K562 (cell line): ENCODE results near the gene EPB41L3. TPM values are rescaled to one million over a fixed set of nuclear protein-coding genes. Genes with fewer than 3 reads are reported as not detected.

ENCODE experiments used
- ATF1 ChIP-seq, 2 experiments: fragments of 450-650 bp in 1 of 2; IDR thresholded peaks; 2 replicates each; pipeline ENCODE4 v1.6.1; 2016; ENCODE audit warnings: missing compliant biosample characterization in 1 of 2, missing genetic modification characterization in 1 of 2
- BACH1 ChIP-seq: fragments of 200-800 bp; sonication (Bioruptor generic); IDR thresholded peaks from 2 replicates; pipeline ENCODE4 v1.6.1; 2016; ENCODE audit warnings: missing genetic modification characterization, missing compliant biosample characterization
- BCL6 ChIP-seq: fragments of 250-450 bp; sonication (Bioruptor Pico); IDR thresholded peaks from 2 replicates; pipeline ENCODE4 v1.4.0; 2020
- BRD4 ChIP-seq: fragments of 200-600 bp; sonication (generic); IDR thresholded peaks from 2 replicates; pipeline ENCODE4 v1.6.1; 2017; ENCODE audit warnings: inconsistent platforms
- CTCF ChIP-seq, 3 experiments: IDR thresholded peaks in 2 of 3; conservative IDR thresholded peaks in 1 of 3; 2 replicates each; pipeline ENCODE4 v1.5.1; 2011 to 2012; ENCODE audit warnings: low read length in 3 of 3, mild to moderate bottlenecking in 3 of 3, control low read depth in 2 of 3, improper control_type of control experiment in 1 of 3, inconsistent platforms in 1 of 3, low read depth in 1 of 3, mixed read lengths in 1 of 3, moderate library complexity in 1 of 3; ENCODE audit not compliant: insufficient read depth in 2 of 3
- HES1 ChIP-seq: fragments of 450-650 bp; IDR thresholded peaks from 2 replicates; pipeline ENCODE4 v1.6.1; 2016; ENCODE audit warnings: low read depth, mild to moderate bottlenecking, moderate library complexity
- NCOA1 ChIP-seq: fragments of 450-650 bp; IDR thresholded peaks from 2 replicates; pipeline ENCODE4 v1.6.1; 2016; ENCODE audit warnings: low read depth
- SMARCE1 ChIP-seq: fragments of 450-650 bp; IDR thresholded peaks from 2 replicates; pipeline ENCODE4 v1.7.1; 2016; ENCODE audit warnings: mild to moderate bottlenecking
- SMC3 ChIP-seq: conservative IDR thresholded peaks from 2 replicates; pipeline ENCODE4 v1.6.1; 2011; ENCODE audit warnings: low read depth, low read length, improper control_type of control experiment; ENCODE audit not compliant: insufficient read depth
- ZBTB12 ChIP-seq: fragments of 250-450 bp; sonication (Bioruptor Pico); IDR thresholded peaks from 2 replicates; pipeline ENCODE4 v1.4.0; 2020
- ZBTB7A ChIP-seq: IDR thresholded peaks from 2 replicates; pipeline ENCODE4 v1.6.1; 2011; ENCODE audit warnings: low read depth, mild to moderate bottlenecking, low read length, moderate library complexity, borderline replicate concordance; ENCODE audit not compliant: control insufficient read depth
- ZNF239 ChIP-seq: fragments of 250-450 bp; sonication (Bioruptor Pico); IDR thresholded peaks from 2 replicates; pipeline ENCODE4 v1.4.0; 2020; ENCODE audit warnings: mild to moderate bottlenecking
- polyA plus RNA-seq, 8 experiments: library from polyadenylated mRNA; depleted of rRNA in 4 of 8; stranded (reverse) in 5 of 8; unstranded in 3 of 8; fragments of >200 nt; fragmentation: Nextera tagmentation in 2 of 8; fragmentation: Illumina TruSeq in 1 of 8; extraction: Ambion mirVana in 2 of 8; extraction: Trizol in 1 of 8; gene quantifications; 2 replicates each; pipeline versions ENCODE4 v1.2.1 to v1.2.3, GENCODE V29; 2011 to 2014; ENCODE audit warnings: inconsistent platforms in 1 of 8, missing spikeins in 1 of 8
- total RNA-seq, 7 experiments: library from RNA; depleted of rRNA in 6 of 7; stranded (reverse); fragments of >200 nt in 6 of 7; fragmentation: Illumina TruSeq in 2 of 7; extraction: Trizol in 2 of 7; gene quantifications; 2 replicates each; pipeline versions ENCODE4 v1.2.1 to v1.2.3, GENCODE V29; 2011 to 2021; ENCODE audit warnings: low replicate concordance in 1 of 7
- TF ChIP-seq, protein P1 (sequence below): sonication (generic); formaldehyde crosslinking; IDR thresholded peaks from 2 replicates; pipeline ENCODE4 v1.8.0; 2022; ENCODE audit warnings: missing genetic modification reagents, mild to moderate bottlenecking, borderline replicate concordance

Gene EPB41L3
- total and polyA plus RNA-seq, 9 of the 15 experiments (the other 6 are each of a cell fraction or from before 2014, with no cell fraction given) = 0.44 to 0.49 TPM; not detected in 7

- TF ChIP-seq, protein P1, sequence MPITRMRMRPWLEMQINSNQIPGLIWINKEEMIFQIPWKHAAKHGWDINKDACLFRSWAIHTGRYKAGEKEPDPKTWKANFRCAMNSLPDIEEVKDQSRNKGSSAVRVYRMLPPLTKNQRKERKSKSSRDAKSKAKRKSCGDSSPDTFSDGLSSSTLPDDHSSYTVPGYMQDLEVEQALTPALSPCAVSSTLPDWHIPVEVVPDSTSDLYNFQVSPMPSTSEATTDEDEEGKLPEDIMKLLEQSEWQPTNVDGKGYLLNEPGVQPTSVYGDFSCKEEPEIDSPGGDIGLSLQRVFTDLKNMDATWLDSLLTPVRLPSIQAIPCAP = no peak
- TF ChIP-seq ATF1 (CRISPR knock-in tag; IDR thresholded peaks at IDR 0.05) (no peak), ATF1 (tag; IDR thresholded peaks at IDR 0.05) (no peak), SMC3 (0 out of 2 replicates have a peak, but pooled peaks have one; percentile 7), BACH1 (tag) (no peak), ZBTB7A (no peak), CTCF (IDR thresholded peaks at IDR 0.05 in 2 of 3, conservative IDR thresholded peaks at IDR 0.05 in 1 of 3; ENCODE audit: insufficient read depth in 2 of 3, low read depth in 1 of 3, low read length in 3 of 3) (peak in 2 of 3 experiments; percentile 31 to 38; a peak in 3 of 6 replicates), SMARCE1 (no peak), ZNF239 (CRISPR knock-in tag) (no peak), BCL6 (CRISPR knock-in tag) (no peak), ZBTB12 (no peak), HES1 (no peak), NCOA1 (no peak), BRD4 (no peak)
Observed at GRCh38 chr18:5424903-5425664, 118.7 kb downstream of the EPB41L3 start (continued).
